ENCODE data around the gene PSMB2. TPM values are rescaled to one million over a fixed set of nuclear protein-coding genes. Genes with fewer than 3 reads are reported as not detected.

Gene PSMB2
- total RNA-seq, 1 experiment from 2014 or later: 86.0 TPM

DNA sequence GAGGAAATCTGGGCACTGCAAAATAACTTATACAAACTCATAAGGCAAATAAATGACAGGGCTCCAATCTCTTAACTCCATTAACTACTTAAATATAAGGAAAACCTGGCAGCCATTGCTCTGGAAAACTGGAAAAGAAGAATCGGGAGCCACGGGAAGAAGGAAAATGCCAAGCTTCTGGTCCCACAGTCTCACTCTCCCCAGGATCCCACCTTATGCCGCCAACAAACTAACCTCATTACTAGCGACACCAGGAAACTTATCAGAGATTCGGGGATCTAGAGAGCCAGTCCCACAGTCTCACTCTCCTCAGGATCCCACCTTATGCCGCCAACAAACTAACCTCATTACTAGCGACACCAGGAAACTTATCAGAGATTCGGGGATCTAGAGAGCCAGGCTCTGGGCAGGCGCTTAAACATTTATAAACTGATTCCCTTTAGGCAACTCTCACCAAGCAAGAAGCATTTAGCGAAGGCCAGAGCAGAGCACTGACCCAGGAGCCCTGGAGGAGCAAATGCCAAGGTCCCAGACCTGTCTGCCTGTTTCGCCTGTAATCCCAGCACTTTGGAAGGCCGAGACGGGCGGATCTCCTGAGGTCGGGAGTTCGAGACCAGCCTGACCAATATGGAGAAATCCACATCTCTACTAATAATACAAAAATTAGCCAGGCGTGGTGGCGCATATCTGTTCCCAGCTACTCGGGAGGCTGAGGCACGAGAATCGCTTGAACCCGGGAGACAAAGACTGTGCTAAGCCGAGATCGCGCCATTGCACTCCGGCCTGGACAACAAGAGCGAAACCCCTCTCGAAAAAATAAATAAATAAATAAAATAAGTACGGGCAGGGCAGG lies 720 bp downstream of the PSMB2 start:
- no peaks in the 10 kb centered on the region for H3K79me1 ChIP-seq (ENCODE audit: insufficient read depth, low read depth, low read length, poor library complexity, severe bottlenecking)
- H3K14ac ChIP-seq (ENCODE audit: insufficient read depth, low read length): peak overlapping the region; percentile 99; the same call in 1 of the 2 replicates
- peak overlapping the region; percentile 75 for H2BK120ac ChIP-seq (ENCODE audit: low read depth, low read length, poor library complexity, severe bottlenecking)
- H3K56ac ChIP-seq (ENCODE audit: insufficient read length, low read depth, low read length): peak overlapping the region; percentile 19
- H3K36me3 Mint-ChIP-seq (ENCODE audit: insufficient read depth in 1 of 3, low read depth in 3 of 3): peaks cover 9 to 18% (median 13%) of the 10 kb centered on the region in 3 experiments
- peak overlapping the region; percentile 84 for H3K27ac ChIP-seq (ENCODE audit: insufficient read length, low read depth, low read length)
- peaks cover 2% of the 10 kb centered on the region; the same call in 1 of the 2 replicates for H3K4me1 ChIP-seq (ENCODE audit: insufficient read depth, low read length)
- H3K27me3 ChIP-seq (ENCODE audit: insufficient read depth, low read length): no peaks in the 10 kb centered on the region; the same call in 1 of the 2 replicates
- H2AFZ ChIP-seq (ENCODE audit: low read length): no peak overlapping the region
- no peaks in the 10 kb centered on the region for H4K20me1 ChIP-seq (ENCODE audit: control insufficient read depth, insufficient read depth, insufficient read length)
- no peak overlapping the region for H3T11ph ChIP-seq (ENCODE audit: low read length)
- no peak overlapping the region for H3K23ac ChIP-seq (ENCODE audit: insufficient read length, low read depth, low read length)
- TF ChIP-seq, protein P1, sequence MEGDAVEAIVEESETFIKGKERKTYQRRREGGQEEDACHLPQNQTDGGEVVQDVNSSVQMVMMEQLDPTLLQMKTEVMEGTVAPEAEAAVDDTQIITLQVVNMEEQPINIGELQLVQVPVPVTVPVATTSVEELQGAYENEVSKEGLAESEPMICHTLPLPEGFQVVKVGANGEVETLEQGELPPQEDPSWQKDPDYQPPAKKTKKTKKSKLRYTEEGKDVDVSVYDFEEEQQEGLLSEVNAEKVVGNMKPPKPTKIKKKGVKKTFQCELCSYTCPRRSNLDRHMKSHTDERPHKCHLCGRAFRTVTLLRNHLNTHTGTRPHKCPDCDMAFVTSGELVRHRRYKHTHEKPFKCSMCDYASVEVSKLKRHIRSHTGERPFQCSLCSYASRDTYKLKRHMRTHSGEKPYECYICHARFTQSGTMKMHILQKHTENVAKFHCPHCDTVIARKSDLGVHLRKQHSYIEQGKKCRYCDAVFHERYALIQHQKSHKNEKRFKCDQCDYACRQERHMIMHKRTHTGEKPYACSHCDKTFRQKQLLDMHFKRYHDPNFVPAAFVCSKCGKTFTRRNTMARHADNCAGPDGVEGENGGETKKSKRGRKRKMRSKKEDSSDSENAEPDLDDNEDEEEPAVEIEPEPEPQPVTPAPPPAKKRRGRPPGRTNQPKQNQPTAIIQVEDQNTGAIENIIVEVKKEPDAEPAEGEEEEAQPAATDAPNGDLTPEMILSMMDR (conservative IDR thresholded peaks at IDR 0.05): no peak
- H4K5ac ChIP-seq (ENCODE audit: insufficient read length, low read depth, low read length): peak overlapping the region; percentile 98
- H3K4me2 ChIP-seq (ENCODE audit: insufficient read depth, insufficient read length, low read length): peak overlapping the region; percentile 78
- H3K9ac ChIP-seq (ENCODE audit: extremely low read depth, insufficient read length, low read length): peak overlapping the region; percentile 92
- no peak overlapping the region; the same call in 1 of the 2 replicates for H3K4ac ChIP-seq (ENCODE audit: low read depth, low read length)
- DNase-seq: no peak
- H3K4me1 Mint-ChIP-seq: peaks cover 17 to 20% of the 10 kb centered on the region in 2 experiments
- H3K18ac ChIP-seq (ENCODE audit: insufficient read length, low read depth, low read length): peak overlapping the region; percentile 95
- H4K91ac ChIP-seq (ENCODE audit: insufficient read length, low read depth, low read length): no peak overlapping the region
- peak overlapping the region; percentile 13 for H2BK5ac ChIP-seq (ENCODE audit: insufficient read length, low read length)
- H3K27ac Mint-ChIP-seq: peak overlapping the region; percentile 100
- peaks cover 24% of the 10 kb centered on the region; the same call in 1 of the 2 replicates for H3K79me2 ChIP-seq (ENCODE audit: insufficient read depth, low read length)
- H3K9me3 ChIP-seq (ENCODE audit: control insufficient read depth, low read depth, low read length): no peaks in the 10 kb centered on the region
- WGBS (ENCODE audit: extremely low coverage, insufficient read length, low lambda C conversion rate): no CpG with 5 or more reads among the region's 29 CpGs
- peak overlapping the region; percentile 100 for H3K4me3 Mint-ChIP-seq
- H2BK15ac ChIP-seq (ENCODE audit: low read depth, low read length): no peak overlapping the region
- no peak overlapping the region for H2BK12ac ChIP-seq (ENCODE audit: insufficient read length, low read depth, low read length)
- no peak overlapping the region for H2AK5ac ChIP-seq (ENCODE audit: insufficient read length, low read length)
- H2BK20ac ChIP-seq (ENCODE audit: low read depth, low read length, poor library complexity, severe bottlenecking): peak overlapping the region; percentile 76
- peaks cover 9% of the 10 kb centered on the region for H3K23me2 ChIP-seq (ENCODE audit: insufficient read length, low read depth, low read length, poor library complexity, severe bottlenecking)
- peaks cover 16% of the 10 kb centered on the region for H3K27me3 Mint-ChIP-seq (ENCODE audit: low read depth)
- H3K9me3 Mint-ChIP-seq: peaks cover 6 to 11% of the 10 kb centered on the region in 2 experiments
- H4K8ac ChIP-seq (replicated peaks; ENCODE audit: insufficient read length, low read depth, low read length): no peak overlapping the region

All from H9 (cell line).